GM12875 (cell line): ENCODE measurements around the gene MZT2A.
A peak's percentile ranks its signal among the peaks of the same experiment; 100 is the strongest.
"Not testable (repeated sequence)": the region's sequence is repeated elsewhere in the genome, so short reads cannot be mapped to it uniquely, and the experiment has no call there.

Experiments used
- H3K4me3 ChIP-seq: one replicate; pipeline ENCODE4 v1.5.1; 2011; ENCODE audit warnings: low read depth, low read length, control low read depth
- CTCF ChIP-seq: IDR thresholded peaks from 2 replicates; pipeline ENCODE4 v1.5.1; 2011; ENCODE audit warnings: low read depth, mild to moderate bottlenecking, control low read depth, inconsistent platforms, low read length, moderate library complexity, borderline replicate concordance; ENCODE audit not compliant: insufficient read depth

Gene MZT2A

GRCh38 chr2:131516011-131516410 is 23.8 kb upstream of the MZT2A start:
- no peak for TF ChIP-seq CTCF
- no peak overlapping the region for H3K4me3 ChIP-seq

- H3K4me3 ChIP-seq = not testable (repeated sequence)
Observed at GRCh38 chr2:131515235-131515634, 23.0 kb upstream of the MZT2A start.

- H3K4me3 ChIP-seq = not testable (repeated sequence)
Observed at GRCh38 chr2:131514408-131515166, 22.4 kb upstream of the MZT2A start.

GRCh38 chr2:131511969-131512870 is 20.0 kb upstream of the MZT2A start:
- H3K4me3 ChIP-seq = not testable (repeated sequence)

- peak; percentile 15; the same call in 1 of the 2 replicates for TF ChIP-seq CTCF
Observed at GRCh38 chr2:131511291-131511968, 19.2 kb upstream of the MZT2A start.

GRCh38 chr2:131509615-131510014 is 17.4 kb upstream of the MZT2A start:
- no peak for TF ChIP-seq CTCF
- H3K4me3 ChIP-seq = no peak overlapping the region

More at GRCh38 chr2:131511291-131511968, 19.2 kb upstream of the MZT2A start:
- H3K4me3 ChIP-seq = not testable (repeated sequence)

GRCh38 chr2:131504082-131504750 is 12.0 kb upstream of the MZT2A start:
- H3K4me3 ChIP-seq = not testable (repeated sequence)

GRCh38 chr2:131503587-131503986 is 11.4 kb upstream of the MZT2A start:
- H3K4me3 ChIP-seq = not testable (repeated sequence)

GRCh38 chr2:131498321-131498973 is 6.2 kb upstream of the MZT2A start:
- not testable (repeated sequence) for H3K4me3 ChIP-seq

GRCh38 chr2:131495506-131495905 is 3.3 kb upstream of the MZT2A start:
- H3K4me3 ChIP-seq = not testable (repeated sequence)
